Measurements from ENCODE around the gene PPIF.

The PPIF gene

DNA sequence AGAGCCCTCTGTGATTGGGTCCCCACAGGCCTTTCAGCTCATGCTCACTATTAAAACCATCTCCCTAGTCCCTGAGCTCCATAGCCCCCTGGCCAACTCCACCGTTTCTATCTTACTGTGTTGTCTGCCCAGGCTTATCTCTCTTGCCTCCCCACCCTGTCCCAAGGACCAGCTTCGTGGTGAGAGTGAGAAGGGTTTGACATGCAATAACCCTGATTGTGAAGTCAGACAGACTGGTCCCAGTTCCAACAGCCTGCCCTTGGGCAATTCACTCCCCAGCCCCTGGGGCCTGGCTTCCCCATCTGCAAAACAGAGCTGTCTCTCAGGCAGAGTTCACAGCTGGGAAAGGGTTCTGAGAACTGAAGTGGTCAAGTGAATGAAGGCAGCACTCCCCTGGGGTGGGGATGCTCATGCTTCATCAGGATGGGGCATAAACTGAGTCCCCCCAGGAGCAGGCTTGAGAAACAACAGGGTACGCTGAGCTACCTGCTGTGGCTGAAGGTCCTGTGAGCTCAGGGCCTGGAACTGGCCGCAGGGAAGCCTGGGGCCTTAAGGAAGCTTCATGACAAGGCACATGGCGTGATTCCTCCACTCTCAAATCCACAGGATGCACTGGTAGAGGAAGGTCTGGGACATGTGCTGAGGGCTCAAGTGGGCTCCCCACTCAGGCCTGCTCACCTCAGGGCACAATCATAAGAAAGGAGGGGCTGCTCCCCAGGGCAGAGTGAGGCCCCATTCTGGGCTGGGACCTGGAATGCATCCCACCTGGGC lies 1.8 kb upstream of the PPIF start:
- no peaks in the 10 kb centered on the region for H3K27me3 Mint-ChIP-seq (ENCODE audit: low read depth)
- peak overlapping the region; percentile 52 for H3K27ac Mint-ChIP-seq
- H3K4me3 Mint-ChIP-seq: no peak overlapping the region
- no peaks in the 10 kb centered on the region for H3K9me3 Mint-ChIP-seq
- peaks cover 56% of the 10 kb centered on the region for H3K4me1 Mint-ChIP-seq (ENCODE audit: low read depth)
- H3K36me3 Mint-ChIP-seq (ENCODE audit: low read depth): peaks cover 27% of the 10 kb centered on the region

DNA sequence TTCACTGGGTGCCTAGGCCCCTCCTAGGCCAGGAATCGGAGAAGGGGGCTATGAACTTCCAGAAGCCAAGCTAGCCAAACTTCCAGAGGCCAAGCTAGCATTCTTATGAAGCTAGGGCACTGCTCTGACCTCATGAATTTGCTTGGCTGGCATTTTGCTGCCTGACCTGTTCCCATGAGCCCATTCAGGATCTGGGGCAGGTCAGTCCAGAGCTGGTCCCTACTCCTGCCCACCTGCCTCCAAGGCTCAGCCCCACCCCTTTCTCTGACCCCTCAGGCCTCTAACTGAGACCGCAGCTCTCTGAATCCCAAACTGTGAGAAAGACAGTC lies 1.3 kb upstream of the PPIF start:
- H3K4me3 Mint-ChIP-seq: no peak overlapping the region
- peaks cover 29% of the 10 kb centered on the region for H3K36me3 Mint-ChIP-seq (ENCODE audit: low read depth)
- H3K9me3 Mint-ChIP-seq: no peaks in the 10 kb centered on the region
- H3K27me3 Mint-ChIP-seq (ENCODE audit: low read depth): no peaks in the 10 kb centered on the region
- peaks cover 51% of the 10 kb centered on the region for H3K4me1 Mint-ChIP-seq (ENCODE audit: low read depth)
- H3K27ac Mint-ChIP-seq: no peak overlapping the region

DNA sequence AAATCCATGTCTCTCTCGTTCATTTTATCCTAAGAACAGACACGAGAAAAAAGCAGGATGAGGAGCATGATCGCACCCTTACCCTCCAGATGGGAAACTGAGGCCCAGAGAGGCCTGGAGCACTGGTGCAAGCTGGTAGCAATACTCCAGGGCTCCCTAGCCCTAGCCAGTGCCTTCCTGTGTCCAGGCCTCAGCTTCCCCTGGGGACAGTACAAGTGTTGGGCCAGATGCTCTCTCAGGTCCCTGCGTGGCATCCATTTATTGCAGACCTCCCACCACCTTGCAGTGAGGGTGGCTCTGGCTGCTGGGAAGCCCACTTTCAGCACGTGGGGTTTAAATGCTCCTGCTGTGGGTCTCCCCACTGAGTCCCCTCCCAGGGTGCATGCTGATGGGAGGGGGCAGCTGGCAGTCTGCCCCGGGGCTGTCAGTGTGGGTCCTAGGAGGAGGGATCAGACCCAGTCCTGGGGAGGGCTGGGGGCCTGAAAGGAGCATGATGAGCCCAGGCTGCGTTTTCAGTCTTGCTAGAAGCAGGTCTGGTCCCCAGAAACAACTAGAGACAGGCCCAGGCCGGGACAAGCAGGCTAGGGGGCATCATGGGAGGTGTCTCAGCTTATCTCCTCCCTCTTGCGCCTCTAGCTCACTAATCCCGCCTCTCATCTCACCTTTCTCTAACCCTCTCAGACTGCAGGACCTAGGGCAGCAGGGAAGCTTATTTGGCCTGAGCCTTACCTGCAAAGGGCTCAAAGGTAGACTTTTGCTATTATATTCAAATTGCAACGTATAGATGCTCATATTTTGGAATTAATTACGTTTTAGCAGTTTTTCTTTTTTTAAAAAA lies 662 bp upstream of the PPIF start:
- H3K27ac Mint-ChIP-seq: peak overlapping the region; percentile 70
- peaks cover 52% of the 10 kb centered on the region for H3K4me1 Mint-ChIP-seq (ENCODE audit: low read depth)
- H3K4me3 Mint-ChIP-seq: peak overlapping the region; percentile 92
- H3K9me3 Mint-ChIP-seq: no peaks in the 10 kb centered on the region
- no peaks in the 10 kb centered on the region for H3K27me3 Mint-ChIP-seq (ENCODE audit: low read depth)
- H3K36me3 Mint-ChIP-seq (ENCODE audit: low read depth): peaks cover 33% of the 10 kb centered on the region

DNA sequence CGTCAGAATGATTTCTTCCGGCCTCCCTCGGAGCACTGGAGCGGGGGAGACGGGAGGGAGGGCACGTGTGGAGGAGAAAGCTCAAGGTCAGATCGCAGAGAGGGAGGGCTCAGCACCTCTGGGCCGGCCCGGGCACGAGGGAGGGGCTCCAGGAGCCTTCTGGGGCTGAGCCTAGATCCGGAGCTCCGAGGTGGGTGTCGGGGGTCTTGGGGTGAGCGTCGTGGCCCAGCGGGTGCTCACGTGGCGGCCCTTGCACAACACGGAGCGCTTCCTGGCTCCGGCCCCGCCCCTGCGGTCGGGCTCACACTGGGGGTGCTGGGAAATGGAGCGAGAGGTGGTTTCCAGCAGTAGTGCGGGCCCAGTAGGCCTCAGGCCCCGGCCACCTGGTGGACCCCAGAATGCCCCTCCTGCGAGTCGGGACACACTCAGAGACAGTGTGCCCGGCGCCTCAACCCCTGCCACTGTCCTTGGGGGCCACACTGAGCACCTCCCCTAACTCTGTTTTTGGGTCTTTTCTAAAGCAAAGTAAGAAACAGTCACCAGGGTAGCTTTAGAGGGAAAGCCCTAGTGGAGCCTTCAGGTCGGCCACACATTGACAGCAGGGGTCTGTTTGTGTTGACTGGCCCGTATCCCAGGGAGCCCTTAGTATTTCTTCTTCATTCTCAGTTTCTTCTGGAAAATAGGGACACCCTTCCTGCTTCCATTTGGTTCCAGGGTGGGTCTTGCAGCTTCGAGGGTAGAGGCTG lies 798 bp downstream of the PPIF start:
- no peaks in the 10 kb centered on the region for H3K9me3 Mint-ChIP-seq
- peaks cover 50% of the 10 kb centered on the region for H3K4me1 Mint-ChIP-seq (ENCODE audit: low read depth)
- peak overlapping the region; percentile 92 for H3K4me3 Mint-ChIP-seq
- peaks cover 41% of the 10 kb centered on the region for H3K36me3 Mint-ChIP-seq (ENCODE audit: low read depth)
- no peaks in the 10 kb centered on the region for H3K27me3 Mint-ChIP-seq (ENCODE audit: low read depth)
- H3K27ac Mint-ChIP-seq: peak overlapping the region; percentile 94

DNA sequence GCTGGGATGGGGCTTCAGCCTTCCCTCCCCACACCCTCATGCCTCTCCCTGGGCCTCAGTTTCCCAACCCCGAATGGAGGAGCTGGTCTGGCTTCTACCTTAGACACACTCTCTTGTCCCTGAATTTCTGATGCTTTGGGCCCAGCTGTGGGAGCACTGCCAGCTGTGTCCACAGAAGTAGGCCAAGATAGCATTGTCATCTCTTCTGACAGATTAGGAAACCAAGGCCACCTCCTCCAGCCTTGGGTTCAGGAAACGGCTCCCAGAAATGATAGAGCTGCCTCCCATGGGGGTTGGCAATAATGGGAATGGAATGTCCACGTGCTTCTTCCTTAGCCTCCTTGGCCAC lies 1.3 kb downstream of the PPIF start:
- peaks cover 50% of the 10 kb centered on the region for H3K4me1 Mint-ChIP-seq (ENCODE audit: low read depth)
- H3K27me3 Mint-ChIP-seq (ENCODE audit: low read depth): no peaks in the 10 kb centered on the region
- H3K4me3 Mint-ChIP-seq: peak overlapping the region; percentile 92
- no peaks in the 10 kb centered on the region for H3K9me3 Mint-ChIP-seq
- peaks cover 46% of the 10 kb centered on the region for H3K36me3 Mint-ChIP-seq (ENCODE audit: low read depth)
- peak overlapping the region; percentile 94 for H3K27ac Mint-ChIP-seq

DNA sequence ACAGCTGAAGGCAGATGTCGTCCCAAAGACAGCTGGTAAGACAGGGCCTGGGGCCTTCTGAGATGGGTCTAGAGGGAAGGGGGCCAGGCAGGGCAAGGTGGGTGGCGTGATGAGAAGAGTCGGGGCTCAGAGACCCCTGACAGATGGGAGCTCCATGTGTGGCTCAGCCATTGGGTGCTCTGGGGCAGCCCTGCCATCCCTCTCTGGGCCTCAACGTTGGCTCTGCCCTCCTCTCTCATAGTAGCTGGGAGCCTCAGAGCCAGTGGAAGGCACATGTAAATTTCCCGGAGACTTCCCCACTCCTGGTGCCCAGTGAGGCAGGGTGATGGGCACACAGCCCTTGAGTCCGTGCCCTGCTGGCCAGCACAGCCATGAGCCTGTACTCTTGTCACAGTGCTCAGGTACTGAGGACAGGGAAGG lies 1.8 kb downstream of the PPIF start:
- Mint-ChIP-seq H3K4me3 (peak overlapping the region; percentile 92), H3K9me3 (no peaks in the 10 kb centered on the region), H3K4me1 (ENCODE audit: low read depth) (peaks cover 50% of the 10 kb centered on the region), H3K36me3 (ENCODE audit: low read depth) (peaks cover 51% of the 10 kb centered on the region), H3K27me3 (ENCODE audit: low read depth) (no peaks in the 10 kb centered on the region), H3K27ac (peak overlapping the region; percentile 94)

DNA sequence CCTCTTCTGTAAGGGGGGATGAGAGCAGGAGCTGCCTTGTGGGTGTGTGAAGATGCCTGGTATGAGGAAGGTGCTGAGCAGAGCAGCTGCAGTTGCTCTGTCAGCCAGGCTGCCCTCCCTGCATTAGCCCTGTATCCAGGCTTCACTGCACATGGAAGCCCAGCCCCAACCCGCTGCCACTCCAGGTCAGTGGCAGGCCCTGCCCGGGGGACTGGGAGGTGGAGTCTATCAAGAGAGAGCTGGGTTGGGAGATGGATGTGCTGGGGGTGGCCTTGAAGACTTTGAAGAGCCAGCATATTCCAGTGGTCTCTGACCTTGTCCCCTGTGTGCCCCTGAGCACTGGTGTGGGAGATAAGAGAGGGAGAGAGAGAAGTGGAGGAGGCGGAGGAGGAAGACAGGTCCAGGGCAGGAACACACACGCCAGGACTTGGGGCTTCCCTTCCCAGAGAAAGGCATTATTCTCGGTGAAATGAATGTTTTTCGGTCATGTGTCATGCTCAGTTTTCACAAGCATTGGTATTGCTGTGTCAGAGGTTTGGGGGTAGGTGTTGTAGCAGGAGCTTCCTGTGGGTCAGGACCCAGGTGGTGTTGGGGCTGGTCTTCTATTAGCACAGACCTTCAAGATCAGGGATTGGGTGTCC lies 2.6 kb downstream of the PPIF start:
- peak overlapping the region; percentile 94 for H3K27ac Mint-ChIP-seq
- H3K27me3 Mint-ChIP-seq (ENCODE audit: low read depth): no peaks in the 10 kb centered on the region
- peaks cover 48% of the 10 kb centered on the region for H3K4me1 Mint-ChIP-seq (ENCODE audit: low read depth)
- peak overlapping the region; percentile 92 for H3K4me3 Mint-ChIP-seq
- no peaks in the 10 kb centered on the region for H3K9me3 Mint-ChIP-seq
- peaks cover 59% of the 10 kb centered on the region for H3K36me3 Mint-ChIP-seq (ENCODE audit: low read depth)

DNA sequence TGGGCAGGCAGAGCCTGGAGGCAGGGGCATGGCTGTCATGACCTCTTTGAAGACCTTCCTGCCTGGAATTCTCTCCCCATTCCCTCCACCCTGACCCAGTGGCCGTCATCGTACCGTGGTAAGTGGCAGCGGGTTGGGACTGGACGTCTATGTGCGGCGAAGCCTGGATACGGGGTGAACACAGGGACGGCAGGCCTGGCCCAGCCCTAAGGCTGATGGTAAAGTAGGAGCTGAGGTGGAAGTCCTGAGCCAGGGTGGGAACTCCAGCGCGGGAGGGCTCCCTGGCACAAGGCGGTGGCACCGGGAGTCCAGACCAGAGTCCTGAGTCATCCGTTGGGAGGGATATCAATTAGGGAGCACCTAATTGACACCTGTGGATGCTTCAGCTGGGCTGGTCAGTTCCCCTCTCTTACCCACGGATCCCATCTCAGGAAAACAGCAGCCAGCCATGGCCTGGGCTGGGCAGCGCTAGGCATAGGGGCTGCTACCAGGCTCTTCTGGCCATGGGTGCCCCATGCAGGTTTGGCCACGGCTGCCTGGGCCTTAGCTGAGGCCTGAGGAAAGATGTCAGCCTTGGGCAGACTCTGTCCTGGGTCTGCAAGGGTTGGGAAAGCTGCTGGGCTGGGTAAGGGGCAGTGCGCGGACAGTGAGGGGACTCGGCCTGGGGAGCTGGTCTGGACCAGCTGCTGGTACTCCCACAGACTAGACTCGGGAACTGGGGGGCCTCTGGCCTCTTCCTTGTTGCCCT lies 3.3 kb downstream of the PPIF start:
- Mint-ChIP-seq H3K27me3 (ENCODE audit: low read depth) (no peaks in the 10 kb centered on the region), H3K9me3 (no peaks in the 10 kb centered on the region), H3K27ac (no peak overlapping the region), H3K36me3 (ENCODE audit: low read depth) (peaks cover 66% of the 10 kb centered on the region), H3K4me1 (ENCODE audit: low read depth) (peaks cover 49% of the 10 kb centered on the region), H3K4me3 (peak overlapping the region; percentile 92)

DNA sequence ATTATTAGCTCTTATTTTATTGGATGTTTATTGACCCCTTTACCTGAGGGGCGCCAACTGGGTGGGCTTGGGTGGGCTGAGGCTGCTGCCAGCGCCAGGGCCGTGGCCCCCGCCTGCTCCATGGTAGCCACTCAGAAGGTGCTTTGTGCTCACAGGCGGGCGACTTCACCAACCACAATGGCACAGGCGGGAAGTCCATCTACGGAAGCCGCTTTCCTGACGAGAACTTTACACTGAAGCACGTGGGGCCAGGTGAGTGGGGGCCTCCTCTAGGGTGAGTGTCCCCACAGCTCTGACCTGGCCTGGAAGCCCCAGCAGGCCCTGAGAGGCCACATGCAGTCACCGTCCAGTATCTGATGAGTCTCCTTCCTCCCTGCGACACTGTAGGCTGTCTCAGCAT lies 4.1 kb downstream of the PPIF start:
- Mint-ChIP-seq H3K4me3 (no peak overlapping the region), H3K36me3 (ENCODE audit: low read depth) (peaks cover 72% of the 10 kb centered on the region), H3K4me1 (ENCODE audit: low read depth) (peaks cover 54% of the 10 kb centered on the region)

DNA sequence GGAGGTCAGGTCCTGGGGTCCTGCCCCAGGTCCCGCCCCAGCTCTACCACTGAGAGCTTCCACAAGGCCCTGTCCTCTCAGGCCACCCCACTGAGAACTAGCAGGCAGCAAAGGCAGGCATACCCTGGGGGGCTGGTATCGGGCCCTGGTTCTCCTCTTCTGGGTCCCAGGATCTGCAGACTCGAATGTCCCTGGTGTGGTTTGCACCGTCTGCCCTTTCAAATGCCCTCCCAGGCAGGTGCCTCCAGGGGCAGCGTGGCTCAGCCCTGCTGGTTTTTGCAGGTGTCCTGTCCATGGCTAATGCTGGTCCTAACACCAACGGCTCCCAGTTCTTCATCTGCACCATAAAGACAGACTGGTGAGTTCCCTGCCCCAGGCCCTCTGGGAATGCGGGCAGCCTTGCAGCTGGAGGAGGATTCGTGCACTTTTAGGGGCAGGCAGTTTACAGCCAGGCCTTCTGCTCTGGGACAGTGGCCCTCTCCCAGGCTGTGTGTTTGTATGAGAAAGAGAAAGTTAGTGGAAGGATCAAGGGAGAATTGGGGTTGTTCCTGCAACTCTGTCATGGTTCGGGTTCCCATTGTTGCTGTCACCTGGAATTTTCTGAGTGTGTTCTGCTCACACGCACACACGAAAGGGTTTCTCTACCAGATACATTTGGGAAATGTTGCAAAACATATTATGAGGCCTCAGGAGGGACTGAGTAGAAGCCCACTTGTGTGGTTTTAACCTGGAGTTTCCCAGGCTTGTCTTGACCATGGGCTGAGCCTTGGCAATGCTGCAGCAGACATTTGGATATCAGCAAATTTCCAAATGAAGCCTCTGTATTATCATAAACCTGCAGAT lies 5.0 kb downstream of the PPIF start:
- Mint-ChIP-seq H3K4me1 (ENCODE audit: low read depth) (peaks cover 52% of the 10 kb centered on the region), H3K27ac (no peak overlapping the region), H3K36me3 (ENCODE audit: low read depth) (peaks cover 76% of the 10 kb centered on the region), H3K27me3 (ENCODE audit: low read depth) (no peaks in the 10 kb centered on the region), H3K4me3 (peak overlapping the region; percentile 40), H3K9me3 (no peaks in the 10 kb centered on the region)

More for the DNA sequence above, 4.1 kb downstream of the PPIF start:
- Mint-ChIP-seq H3K9me3 (no peaks in the 10 kb centered on the region), H3K27me3 (ENCODE audit: low read depth) (no peaks in the 10 kb centered on the region), H3K27ac (no peak overlapping the region)

DNA sequence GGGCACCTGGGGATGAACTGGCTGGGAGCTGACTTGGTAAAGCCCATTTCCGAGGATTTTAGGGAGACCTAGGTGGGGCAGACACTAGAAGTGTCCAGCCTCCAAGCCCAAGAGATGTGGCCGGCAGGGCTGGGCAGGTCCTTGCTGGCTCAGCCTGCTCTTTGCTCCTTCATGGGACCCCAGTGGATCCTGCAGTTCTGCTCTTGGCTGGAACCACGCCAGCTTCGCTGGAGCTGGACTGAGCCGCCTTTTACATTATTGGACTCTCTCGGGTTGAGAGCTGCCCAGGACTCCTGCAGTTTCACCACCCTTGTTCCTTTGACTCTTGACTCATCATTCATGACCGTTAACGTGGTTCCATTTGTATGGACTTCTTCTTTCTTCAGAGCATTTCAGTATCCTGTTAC lies 5.7 kb downstream of the PPIF start:
- H3K36me3 Mint-ChIP-seq (ENCODE audit: low read depth): peaks cover 73% of the 10 kb centered on the region
- no peak overlapping the region for H3K4me3 Mint-ChIP-seq
- H3K27ac Mint-ChIP-seq: no peak overlapping the region
- H3K4me1 Mint-ChIP-seq (ENCODE audit: low read depth): peaks cover 52% of the 10 kb centered on the region
- no peaks in the 10 kb centered on the region for H3K9me3 Mint-ChIP-seq
- H3K27me3 Mint-ChIP-seq (ENCODE audit: low read depth): no peaks in the 10 kb centered on the region

DNA sequence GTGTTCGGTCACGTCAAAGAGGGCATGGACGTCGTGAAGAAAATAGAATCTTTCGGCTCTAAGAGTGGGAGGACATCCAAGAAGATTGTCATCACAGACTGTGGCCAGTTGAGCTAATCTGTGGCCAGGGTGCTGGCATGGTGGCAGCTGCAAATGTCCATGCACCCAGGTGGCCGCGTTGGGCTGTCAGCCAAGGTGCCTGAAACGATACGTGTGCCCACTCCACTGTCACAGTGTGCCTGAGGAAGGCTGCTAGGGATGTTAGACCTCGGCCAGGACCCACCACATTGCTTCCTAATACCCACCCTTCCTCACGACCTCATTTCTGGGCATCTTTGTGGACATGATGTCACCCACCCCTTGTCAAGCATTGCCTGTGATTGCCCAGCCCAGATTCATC lies 6.5 kb downstream of the PPIF start:
- Mint-ChIP-seq H3K9me3 (no peaks in the 10 kb centered on the region), H3K4me3 (no peak overlapping the region), H3K4me1 (ENCODE audit: low read depth) (peaks cover 48% of the 10 kb centered on the region), H3K27me3 (ENCODE audit: low read depth) (no peaks in the 10 kb centered on the region), H3K36me3 (ENCODE audit: low read depth) (peaks cover 68% of the 10 kb centered on the region), H3K27ac (no peak overlapping the region)

DNA sequence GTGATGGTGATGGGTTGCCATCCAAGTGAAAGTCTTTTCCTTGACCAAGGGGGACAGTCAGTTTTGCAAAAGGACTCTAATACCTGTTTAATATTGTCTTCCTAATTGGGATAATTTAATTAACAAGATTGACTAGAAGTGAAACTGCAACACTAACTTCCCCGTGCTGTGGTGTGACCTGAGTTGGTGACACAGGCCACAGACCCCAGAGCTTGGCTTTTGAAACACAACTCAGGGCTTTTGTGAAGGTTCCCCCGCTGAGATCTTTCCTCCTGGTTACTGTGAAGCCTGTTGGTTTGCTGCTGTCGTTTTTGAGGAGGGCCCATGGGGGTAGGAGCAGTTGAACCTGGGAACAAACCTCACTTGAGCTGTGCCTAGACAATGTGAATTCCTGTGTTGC lies 6.9 kb downstream of the PPIF start:
- H3K4me3 Mint-ChIP-seq: no peak overlapping the region
- H3K4me1 Mint-ChIP-seq (ENCODE audit: low read depth): peaks cover 44% of the 10 kb centered on the region
- peak overlapping the region; percentile 49 for H3K27ac Mint-ChIP-seq
- no peaks in the 10 kb centered on the region for H3K27me3 Mint-ChIP-seq (ENCODE audit: low read depth)
- no peaks in the 10 kb centered on the region for H3K9me3 Mint-ChIP-seq
- H3K36me3 Mint-ChIP-seq (ENCODE audit: low read depth): peaks cover 64% of the 10 kb centered on the region
